Activated CD4-positive, alpha-beta T cell treated with anti-CD3 and anti-CD28 coated beads for 4 hours (primary cell): ENCODE results near the gene SWSAP1.
"Not testable (repeated sequence)": the region's sequence is repeated elsewhere in the genome, so short reads cannot be mapped to it uniquely, and the experiment has no call there.

Experiments
- DNase-seq, 2 donors: peaks; one replicate each; pipeline ENCODE4 v3.0.0-alpha.2; 2020

The SWSAP1 gene

GRCh38 chr19:11379269-11379845, 4.9 kb downstream of the SWSAP1 start:
- DNase-seq, result not testable (repeated sequence)

GRCh38 chr19:11379857-11380350, 5.4 kb downstream of the SWSAP1 start:
- no peak for DNase-seq

GRCh38 chr19:11380653-11381537, 6.4 kb downstream of the SWSAP1 start:
- DNase-seq, result peak; percentile 96 to 97

GRCh38 chr19:11382898-11383705, 8.6 kb downstream of the SWSAP1 start:
- DNase-seq, result peak; percentile 25 to 26

GRCh38 chr19:11383706-11384048, 9.2 kb downstream of the SWSAP1 start:
- DNase-seq, result no peak

- no peak for DNase-seq
Measured at GRCh38 chr19:11384778-11385129, 10.3 kb downstream of the SWSAP1 start.

GRCh38 chr19:11387162-11388034, 12.9 kb downstream of the SWSAP1 start:
- DNase-seq, result no peak

- DNase-seq, result no peak
Measured at GRCh38 chr19:11390359-11390758, 15.9 kb downstream of the SWSAP1 start.

- DNase-seq, result no peak
Measured at GRCh38 chr19:11390933-11391680, 16.6 kb downstream of the SWSAP1 start.

- DNase-seq, result no peak
Measured at GRCh38 chr19:11397089-11397610, 22.7 kb downstream of the SWSAP1 start.

- no peak for DNase-seq
Measured at GRCh38 chr19:11399667-11400066, 25.2 kb downstream of the SWSAP1 start.

- DNase-seq, result no peak
Measured at GRCh38 chr19:11400798-11401197, 26.3 kb downstream of the SWSAP1 start.

GRCh38 chr19:11401808-11402543, 27.5 kb downstream of the SWSAP1 start:
- no peak for DNase-seq

- DNase-seq, result no peak
Measured at GRCh38 chr19:11404588-11405222, 30.2 kb downstream of the SWSAP1 start.

GRCh38 chr19:11405846-11406643, 31.6 kb downstream of the SWSAP1 start:
- peak; percentile 52 to 60 for DNase-seq

GRCh38 chr19:11406703-11407236, 32.3 kb downstream of the SWSAP1 start:
- DNase-seq, result not testable (repeated sequence)

- no peak for DNase-seq
Measured at GRCh38 chr19:11408591-11408990, 34.1 kb downstream of the SWSAP1 start.

- DNase-seq, result no peak
Measured at GRCh38 chr19:11410682-11411081, 36.2 kb downstream of the SWSAP1 start.

GRCh38 chr19:11414544-11414943, 40.1 kb downstream of the SWSAP1 start:
- DNase-seq, result no peak
